Mammary epithelial cell (primary cell): ENCODE data around the gene FOXE1.

Experiments
- CTCF ChIP-seq, 2 donors: IDR thresholded peaks in 1 of 2; conservative IDR thresholded peaks in 1 of 2; 2 replicates each; pipeline ENCODE4 v1.5.1; 2011 to 2012; ENCODE audit warnings: inconsistent platforms in 2 of 2, low read length in 2 of 2, mild to moderate bottlenecking in 2 of 2, control low read depth in 1 of 2, low read depth in 1 of 2; ENCODE audit not compliant: insufficient read depth in 1 of 2; ENCODE audit errors: extremely low read depth in 1 of 2
- EZH2 ChIP-seq: IDR thresholded peaks from 2 replicates; pipeline ENCODE4 v1.6.1; 2012; ENCODE audit warnings: low read length, inconsistent platforms, borderline replicate concordance

DNA sequence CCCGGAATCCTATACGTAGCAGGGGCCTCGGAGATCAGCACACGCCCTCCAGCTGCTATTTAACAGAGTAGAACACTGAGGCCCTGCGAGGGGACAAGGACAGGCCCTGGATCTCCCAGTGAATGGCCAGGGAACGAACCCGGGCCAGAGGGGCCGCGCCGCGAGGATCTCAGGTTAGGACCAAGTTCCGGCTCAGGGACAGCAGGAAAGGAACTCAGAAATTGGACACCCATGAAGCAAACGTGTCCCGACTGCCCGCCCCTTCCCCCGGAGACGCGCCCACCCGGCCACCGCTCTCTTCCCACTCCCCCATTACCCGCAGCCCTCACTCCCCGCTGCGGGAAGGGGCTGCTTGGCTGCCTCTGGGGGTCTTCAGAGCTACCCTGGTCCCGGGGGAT is 1.0 kb upstream of the FOXE1 start:
- TF ChIP-seq CTCF (conservative IDR thresholded peaks at IDR 0.05 in 1 of 2, IDR thresholded peaks at IDR 0.05 in 1 of 2; ENCODE audit: extremely low read depth in 1 of 2, insufficient read depth in 1 of 2, low read depth in 1 of 2, low read length in 2 of 2) (no peak), EZH2 (peak; percentile 22)
